LNCAP (cell line): ENCODE data around the gene OCEL1.
A peak's percentile ranks its signal among the peaks of the same experiment; 100 is the strongest.

Experiments
- TF ChIP-seq, protein P1 (sequence below): fragments of 450-650 bp; IDR thresholded peaks from 2 replicates; pipeline ENCODE4 v1.5.1; 2017; ENCODE audit warnings: mild to moderate bottlenecking

The OCEL1 gene

DNA sequence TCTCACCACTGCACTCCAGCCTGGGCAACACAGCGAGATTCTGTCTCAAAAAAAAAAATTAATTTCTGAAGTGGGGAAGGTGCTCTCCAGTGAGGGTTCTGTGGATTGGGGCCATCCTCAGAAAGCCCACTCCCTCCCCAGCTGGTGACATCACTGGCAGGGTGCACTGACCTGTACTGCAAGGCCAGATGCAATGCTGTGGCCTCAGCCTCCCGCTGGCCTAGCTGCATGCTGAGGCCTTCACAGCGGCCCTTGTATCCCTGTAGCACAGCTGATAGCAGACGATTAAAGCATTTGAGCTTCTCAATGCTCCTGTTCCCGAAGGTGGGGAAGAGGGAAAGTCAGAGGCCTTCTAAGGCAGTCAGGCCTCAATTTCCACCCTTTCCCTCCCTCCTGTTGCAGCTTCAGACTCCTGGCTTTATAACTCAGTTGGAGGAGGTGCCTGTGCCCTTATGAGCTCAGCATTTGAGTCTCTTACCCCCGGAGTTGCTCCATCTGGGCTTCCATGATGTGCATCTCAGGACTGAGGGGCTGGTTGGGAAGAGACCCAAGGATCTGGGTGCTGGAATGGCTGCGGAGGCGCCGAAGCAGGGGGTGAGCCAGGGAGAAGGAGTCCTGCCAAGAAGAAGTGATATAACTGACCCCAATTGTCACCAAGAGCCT lies 33.2 kb downstream of the OCEL1 start:
- TF ChIP-seq, protein P1, sequence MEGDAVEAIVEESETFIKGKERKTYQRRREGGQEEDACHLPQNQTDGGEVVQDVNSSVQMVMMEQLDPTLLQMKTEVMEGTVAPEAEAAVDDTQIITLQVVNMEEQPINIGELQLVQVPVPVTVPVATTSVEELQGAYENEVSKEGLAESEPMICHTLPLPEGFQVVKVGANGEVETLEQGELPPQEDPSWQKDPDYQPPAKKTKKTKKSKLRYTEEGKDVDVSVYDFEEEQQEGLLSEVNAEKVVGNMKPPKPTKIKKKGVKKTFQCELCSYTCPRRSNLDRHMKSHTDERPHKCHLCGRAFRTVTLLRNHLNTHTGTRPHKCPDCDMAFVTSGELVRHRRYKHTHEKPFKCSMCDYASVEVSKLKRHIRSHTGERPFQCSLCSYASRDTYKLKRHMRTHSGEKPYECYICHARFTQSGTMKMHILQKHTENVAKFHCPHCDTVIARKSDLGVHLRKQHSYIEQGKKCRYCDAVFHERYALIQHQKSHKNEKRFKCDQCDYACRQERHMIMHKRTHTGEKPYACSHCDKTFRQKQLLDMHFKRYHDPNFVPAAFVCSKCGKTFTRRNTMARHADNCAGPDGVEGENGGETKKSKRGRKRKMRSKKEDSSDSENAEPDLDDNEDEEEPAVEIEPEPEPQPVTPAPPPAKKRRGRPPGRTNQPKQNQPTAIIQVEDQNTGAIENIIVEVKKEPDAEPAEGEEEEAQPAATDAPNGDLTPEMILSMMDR: no peak

- TF ChIP-seq, protein P1: no peak
Observed at GRCh38 chr19:17259934-17260333, 33.9 kb downstream of the OCEL1 start.

DNA sequence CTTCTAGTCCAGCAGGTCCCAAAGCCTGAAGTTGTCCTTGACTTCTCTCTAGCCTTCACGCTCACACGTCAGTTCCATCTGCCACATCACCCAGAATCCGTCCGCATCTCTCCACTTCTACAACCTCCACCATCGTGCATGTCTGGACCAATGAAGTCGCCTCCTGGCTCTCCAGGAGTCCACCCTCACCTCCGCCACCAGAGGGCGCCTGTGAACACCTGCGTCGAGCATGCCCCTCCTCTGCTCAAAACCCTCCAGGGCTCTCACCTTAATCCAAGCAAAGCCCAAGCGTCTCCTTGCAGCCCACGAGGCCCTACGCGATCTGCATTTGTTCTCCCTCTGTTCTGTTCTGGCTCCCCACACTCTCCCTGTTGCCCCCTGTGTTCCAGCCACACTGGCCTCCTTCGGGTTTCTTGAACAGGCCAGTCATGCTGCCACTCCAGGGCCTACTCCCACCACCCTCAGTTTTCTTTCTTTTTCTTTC lies 34.9 kb downstream of the OCEL1 start:
- TF ChIP-seq, protein P1: peak; percentile 95

- TF ChIP-seq, protein P1: no peak
Observed at GRCh38 chr19:17262557-17262956, 36.5 kb downstream of the OCEL1 start.

- TF ChIP-seq, protein P1: no peak
Observed at GRCh38 chr19:17263712-17264640, 38.0 kb downstream of the OCEL1 start.

DNA sequence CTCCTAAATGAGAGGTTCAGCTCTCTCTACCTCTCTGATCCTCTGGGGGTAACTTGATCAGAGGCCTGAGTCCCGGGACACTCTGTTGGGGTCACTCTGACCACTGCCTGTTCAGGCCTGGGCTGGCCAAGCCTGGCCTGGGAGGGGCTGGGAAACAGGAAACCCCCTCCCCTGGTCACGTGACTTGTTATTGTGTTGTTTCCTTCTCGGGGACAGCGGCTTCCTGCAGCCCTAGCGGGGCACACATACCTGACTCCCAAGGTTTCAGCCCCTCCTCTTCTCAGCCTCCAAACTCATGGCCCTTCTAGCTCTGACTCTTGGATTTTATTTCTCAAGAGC lies 38.6 kb downstream of the OCEL1 start, which contains the start of gene USHBP1:
Gene USHBP1 (minus strand): TSS at position 105 of the 339 bp plus-strand sequence. CDS start 446 bp downstream, outside the sequence.
- TF ChIP-seq, protein P1: no peak

- TF ChIP-seq, protein P1: no peak
Observed at GRCh38 chr19:17266026-17266425, 40.0 kb downstream of the OCEL1 start.
